Activated CD8-positive, alpha-beta memory T cell treated with anti-CD3 and anti-CD28 coated beads for 24 hours (primary cell): ENCODE results near the gene HGF.

Experiments used
- DNase-seq: peaks from one replicate; pipeline ENCODE4 v3.0.0-alpha.2; 2020

Gene HGF

GRCh38 chr7:81676105-81676811 is 93.6 kb downstream of the HGF start:
- DNase-seq = no peak

GRCh38 chr7:81674431-81674830 is 95.4 kb downstream of the HGF start:
- DNase-seq = no peak

- DNase-seq = no peak
These were observed 97.0 kb downstream of the HGF start for GRCh38 chr7:81672872-81673271.

- no peak for DNase-seq
These were observed 100.3 kb downstream of the HGF start for GRCh38 chr7:81669476-81670105.

- DNase-seq = no peak
These were observed 103.6 kb downstream of the HGF start for GRCh38 chr7:81666209-81666608.

GRCh38 chr7:81665236-81665635 is 104.6 kb downstream of the HGF start:
- no peak for DNase-seq

- no peak for DNase-seq
These were observed 105.5 kb downstream of the HGF start for GRCh38 chr7:81664304-81664703.

GRCh38 chr7:81662531-81662930 is 107.3 kb downstream of the HGF start:
- DNase-seq = no peak

GRCh38 chr7:81659697-81660395 is 110.0 kb downstream of the HGF start:
- no peak for DNase-seq

GRCh38 chr7:81657551-81657950 is 112.3 kb downstream of the HGF start:
- DNase-seq = no peak

GRCh38 chr7:81655271-81655670 is 114.6 kb downstream of the HGF start:
- DNase-seq = no peak

- no peak for DNase-seq
These were observed 117.6 kb downstream of the HGF start for GRCh38 chr7:81652225-81652624.
